8988T (cell line): Measurements from ENCODE around the gene PRR13.
"Not testable (repeated sequence)": the region's sequence is repeated elsewhere in the genome, so short reads cannot be mapped to it uniquely, and the experiment has no call there.

Source experiments
- DNase-seq: peaks from one replicate; pipeline ENCODE4 v3.0.0; 2011

Gene PRR13

GRCh38 chr12:53474819-53475218 lies 33.3 kb downstream of the PRR13 start:
- DNase-seq = no peak

GRCh38 chr12:53476769-53477209 lies 35.3 kb downstream of the PRR13 start:
- DNase-seq = no peak

- DNase-seq = no peak
These were observed 37.3 kb downstream of the PRR13 start for GRCh38 chr12:53478865-53479264.

- no peak for DNase-seq
These were observed 37.8 kb downstream of the PRR13 start for GRCh38 chr12:53479331-53479730.

GRCh38 chr12:53480491-53481442 lies 39.2 kb downstream of the PRR13 start:
- DNase-seq = no peak

GRCh38 chr12:53481458-53481857 lies 39.9 kb downstream of the PRR13 start:
- DNase-seq = not testable (repeated sequence)

GRCh38 chr12:53481939-53482586 lies 40.5 kb downstream of the PRR13 start:
- no peak for DNase-seq

GRCh38 chr12:53482626-53483168 lies 41.2 kb downstream of the PRR13 start:
- no peak for DNase-seq

- DNase-seq = no peak
These were observed 41.9 kb downstream of the PRR13 start for GRCh38 chr12:53483225-53483978.

GRCh38 chr12:53483979-53484377 lies 42.4 kb downstream of the PRR13 start:
- no peak for DNase-seq

GRCh38 chr12:53484686-53485575 lies 43.4 kb downstream of the PRR13 start:
- no peak for DNase-seq

GRCh38 chr12:53485955-53486735 lies 44.6 kb downstream of the PRR13 start:
- no peak for DNase-seq

GRCh38 chr12:53486736-53487487 lies 45.4 kb downstream of the PRR13 start:
- DNase-seq = no peak

- DNase-seq = no peak
These were observed 47.8 kb downstream of the PRR13 start for GRCh38 chr12:53489242-53489864.

GRCh38 chr12:53492188-53492587 lies 50.7 kb downstream of the PRR13 start:
- no peak for DNase-seq

- DNase-seq = peak; percentile 67
These were observed 51.5 kb downstream of the PRR13 start for GRCh38 chr12:53492830-53493609.

- DNase-seq = no peak
These were observed 52.3 kb downstream of the PRR13 start for GRCh38 chr12:53493610-53494391.
